ENCODE results near the gene ITPR2.

- TF ChIP-seq CTCF (conservative IDR thresholded peaks at IDR 0.05; ENCODE audit: low read length) (no peak), EZH2phosphoT487 (IDR thresholded peaks at IDR 0.05; ENCODE audit: borderline replicate concordance) (no peak)
Observed at GRCh38 chr12:26514364-26514763, 318.6 kb downstream of the ITPR2 start.

Measured in Loucy (cell line).